OCI-LY3 (cell line): ENCODE results near the gene HDAC3.
"Not testable (repeated sequence)": the region's sequence is repeated elsewhere in the genome, so short reads cannot be mapped to it uniquely, and the experiment has no call there.

Experiments
- H2AFZ ChIP-seq: fragments of 200-600, 300-600 bp; shearing (Covaris generic); 2 replicates; pipeline ENCODE4 v1.6.0; 2014; ENCODE audit warnings: antibody characterized with exemption, low read depth, low read length
- H3K27ac ChIP-seq: fragments of 200-600, 300-600 bp; sonication (generic); 2 replicates; pipeline ENCODE4 v1.5.1; 2014; ENCODE audit warnings: mild to moderate bottlenecking, low read length, moderate library complexity, mixed read lengths
- H3K27me3 ChIP-seq: fragments of 200-600, 300-600 bp; sonication (generic); 2 replicates; pipeline ENCODE4 v1.6.1; 2014; ENCODE audit warnings: low read depth, low read length, mixed read lengths
- H3K36me3 ChIP-seq: fragments of 200-600, 300-600 bp; sonication (generic); replicated peaks from 2 replicates; pipeline ENCODE3; 2014; ENCODE audit warnings: low read depth, low read length, mixed read lengths
- H3K4me1 ChIP-seq: fragments of 300-600, 200-600 bp; sonication (generic); 2 replicates; pipeline ENCODE4 v1.6.1; 2014; ENCODE audit warnings: low read length, mixed read lengths
- H3K4me2 ChIP-seq: fragments of 200-600, 300-600 bp; sonication (generic); 2 replicates; pipeline ENCODE4 v1.6.1; 2014; ENCODE audit warnings: low read length, mixed read lengths
- H3K4me3 ChIP-seq: fragments of 300-600, 200-600 bp; sonication (generic); 2 replicates; pipeline ENCODE4 v1.5.1; 2014; ENCODE audit warnings: antibody characterized with exemption, mild to moderate bottlenecking, low read length, moderate library complexity
- H3K79me2 ChIP-seq: fragments of 300-600, 200-600 bp; shearing (Covaris generic); 2 replicates; pipeline ENCODE4 v1.6.1; 2014; ENCODE audit warnings: mild to moderate bottlenecking, low read length, mixed read lengths
- H3K9ac ChIP-seq: fragments of 300-600, 200-600 bp; shearing (Covaris generic); 2 replicates; pipeline ENCODE4 v1.6.0; 2014; ENCODE audit warnings: mild to moderate bottlenecking, low read length, moderate library complexity
- H3K9me3 ChIP-seq: fragments of 200-600, 300-600 bp; shearing (Covaris generic); 2 replicates; pipeline ENCODE4 v1.6.1; 2014; ENCODE audit warnings: low read length, mixed read lengths; ENCODE audit not compliant: insufficient read depth
- H4K20me1 ChIP-seq: fragments of 200-600, 300-600 bp; sonication (generic); 2 replicates; pipeline ENCODE4 v1.6.1; 2016; ENCODE audit warnings: low read length, mixed read lengths; ENCODE audit not compliant: insufficient read depth
- CTCF ChIP-seq: fragments of 200-600, 300-600 bp; sonication (generic); IDR thresholded peaks from 2 replicates; pipeline ENCODE4 v1.5.1; 2014; ENCODE audit warnings: antibody characterized with exemption, low read length, low read depth
- EZH2phosphoT487 ChIP-seq: fragments of 200-600 bp; shearing (Covaris generic); IDR thresholded peaks from 2 replicates; pipeline ENCODE4 v1.6.1; 2018; ENCODE audit warnings: antibody characterized with exemption, mixed run types, low read depth

Gene HDAC3

DNA sequence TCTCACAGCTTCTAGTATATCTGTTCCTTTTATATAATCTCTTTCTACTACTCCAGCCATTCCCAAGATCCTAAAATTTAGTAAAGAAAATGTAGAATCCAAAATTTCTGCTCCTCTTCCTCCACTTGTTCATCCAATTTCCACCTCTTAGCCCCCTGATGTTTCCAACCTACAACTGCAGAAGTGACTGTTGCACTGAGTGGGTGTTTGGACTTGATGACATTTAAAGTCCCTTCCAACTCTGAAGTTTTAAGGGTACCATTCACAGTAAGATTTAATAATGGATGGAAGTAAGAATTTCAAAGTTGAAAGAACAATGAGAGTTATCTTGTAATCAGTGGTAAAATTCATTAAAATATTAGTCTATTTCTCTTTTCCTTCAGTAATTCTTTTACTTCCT, 23.3 kb downstream of the HDAC3 start:
- Histone ChIP-seq H3K9ac (no peak overlapping the region), H3K27me3 (no peaks in the 10 kb centered on the region), H3K4me3 (no peak overlapping the region), H4K20me1 (no peaks in the 10 kb centered on the region), H3K9me3 (no peaks in the 10 kb centered on the region), H3K79me2 (peaks cover 82% of the 10 kb centered on the region), H3K27ac (no peak overlapping the region), H3K4me2 (no peak overlapping the region), H3K4me1 (peaks cover 17% of the 10 kb centered on the region), H3K36me3 (peaks cover 9% of the 10 kb centered on the region), H2AFZ (no peak overlapping the region)
- TF ChIP-seq CTCF, result no peak
- no peak for TF ChIP-seq EZH2phosphoT487

DNA sequence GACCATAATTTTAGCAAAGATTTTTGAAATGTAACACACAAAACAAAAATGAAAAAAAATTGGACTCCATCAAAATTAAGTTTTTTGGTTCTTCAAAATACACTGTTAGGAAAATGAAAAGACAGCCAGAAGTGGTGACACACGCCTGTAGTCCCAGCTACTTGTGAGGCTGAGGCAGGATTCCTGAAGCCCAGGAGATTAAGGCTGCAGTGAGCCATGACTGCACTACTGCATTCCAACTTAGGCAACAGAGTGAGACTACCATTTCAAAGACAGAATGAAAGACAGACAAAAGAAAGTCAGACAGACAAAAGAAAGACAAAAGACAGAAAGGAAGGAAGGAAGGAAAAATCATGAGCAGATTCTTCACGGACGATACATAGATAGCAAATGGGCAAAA, 25.4 kb downstream of the HDAC3 start:
- no peaks in the 10 kb centered on the region for H3K9me3 ChIP-seq
- H3K9ac ChIP-seq, result no peak overlapping the region
- H3K4me3 ChIP-seq, result no peak overlapping the region
- peaks cover 3% of the 10 kb centered on the region for H3K36me3 ChIP-seq
- H4K20me1 ChIP-seq, result no peaks in the 10 kb centered on the region
- no peak overlapping the region for H3K27ac ChIP-seq
- H3K27me3 ChIP-seq, result no peaks in the 10 kb centered on the region
- H3K79me2 ChIP-seq, result peaks cover 78% of the 10 kb centered on the region
- peaks cover 10% of the 10 kb centered on the region for H3K4me1 ChIP-seq
- no peak overlapping the region for H2AFZ ChIP-seq
- no peak overlapping the region for H3K4me2 ChIP-seq
- TF ChIP-seq EZH2phosphoT487 (no peak), CTCF (no peak)

DNA sequence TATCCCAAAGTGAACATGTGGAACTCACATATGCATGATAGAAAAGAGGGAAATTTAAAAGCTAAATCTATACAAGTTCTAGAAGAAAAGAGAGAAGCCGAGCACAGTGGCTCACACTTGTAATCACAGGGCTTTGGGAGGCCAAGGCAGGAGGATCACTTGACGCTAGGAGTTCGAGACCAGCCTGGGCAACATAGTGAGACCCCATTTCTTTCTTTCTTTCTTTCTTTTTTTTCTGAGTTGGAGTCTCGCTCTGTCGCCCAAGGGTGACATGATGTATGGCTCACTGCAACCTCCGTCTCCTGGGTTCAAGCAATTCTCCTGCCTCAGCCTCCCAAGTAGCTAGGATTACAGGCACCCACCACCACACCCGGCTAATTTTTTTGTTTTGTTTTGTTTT, 26.7 kb downstream of the HDAC3 start:
- H3K79me2 ChIP-seq, result peaks cover 79% of the 10 kb centered on the region
- H3K4me1 ChIP-seq, result peaks cover 18% of the 10 kb centered on the region
- not testable (repeated sequence) for H3K27ac ChIP-seq, H3K4me2 ChIP-seq, H4K20me1 ChIP-seq, H3K9ac ChIP-seq, H3K27me3 ChIP-seq, H3K36me3 ChIP-seq, H3K4me3 ChIP-seq, H2AFZ ChIP-seq, H3K9me3 ChIP-seq

GRCh38 chr5:141609044-141609443, 27.6 kb downstream of the HDAC3 start:
- no peak overlapping the region for H2AFZ ChIP-seq
- H3K4me3 ChIP-seq, result no peak overlapping the region
- H3K27ac ChIP-seq, result no peak overlapping the region
- peaks cover 6% of the 10 kb centered on the region; the same call in 1 of the 2 replicates for H4K20me1 ChIP-seq
- peaks cover 79% of the 10 kb centered on the region for H3K79me2 ChIP-seq
- TF ChIP-seq EZH2phosphoT487, result no peak
- no peak for TF ChIP-seq CTCF
- no peak overlapping the region for H3K4me2 ChIP-seq
- no peaks in the 10 kb centered on the region for H3K27me3 ChIP-seq
- no peaks in the 10 kb centered on the region for H3K9me3 ChIP-seq
- peaks cover 3% of the 10 kb centered on the region for H3K36me3 ChIP-seq
- H3K4me1 ChIP-seq, result peaks cover 26% of the 10 kb centered on the region
- no peak overlapping the region for H3K9ac ChIP-seq

DNA sequence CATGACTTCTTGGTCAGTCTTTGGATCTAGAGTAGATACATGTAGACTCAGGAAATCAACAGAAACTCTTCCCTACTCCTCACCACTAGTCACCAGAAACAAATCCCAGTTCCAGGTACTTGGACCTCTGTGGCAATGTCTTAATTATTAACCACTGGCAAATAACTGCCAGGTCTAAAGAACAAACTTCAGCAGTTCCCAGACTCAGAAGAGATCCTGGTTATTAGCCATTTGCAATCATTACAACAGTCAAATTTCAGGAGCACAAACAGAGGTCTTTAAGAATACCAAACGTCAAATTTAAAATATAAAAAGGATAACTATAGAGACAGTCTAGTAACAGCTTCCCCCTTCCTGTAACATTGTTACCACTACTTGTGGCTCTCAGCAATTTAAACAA, 28.1 kb downstream of the HDAC3 start:
- Histone ChIP-seq H3K9ac (no peak overlapping the region), H3K27me3 (no peaks in the 10 kb centered on the region), H2AFZ (no peak overlapping the region), H4K20me1 (peaks cover 6% of the 10 kb centered on the region; the same call in 1 of the 2 replicates), H3K4me3 (no peak overlapping the region), H3K36me3 (peaks cover 3% of the 10 kb centered on the region), H3K27ac (no peak overlapping the region), H3K4me2 (no peak overlapping the region), H3K79me2 (peaks cover 81% of the 10 kb centered on the region), H3K9me3 (no peaks in the 10 kb centered on the region), H3K4me1 (peaks cover 26% of the 10 kb centered on the region)
- no peak for TF ChIP-seq CTCF
- no peak for TF ChIP-seq EZH2phosphoT487
